K562 (cell line): ENCODE measurements around the gene CCM2. TPM values are rescaled to one million over a fixed set of nuclear protein-coding genes. Genes with fewer than 3 reads are reported as not detected.

Source experiments
- ATAC-seq: fragments of 200-7000 bp; cut with Tn5 transposase; 3 replicates; pipeline ENCODE4 v1.9.1; 2020; ENCODE audit warnings: moderate library complexity
- BruUV-seq: library from RNA; stranded (reverse); fragments of 400-500 nt; replicated peaks from 2 replicates; lab custom pipeline; 2021; lab: Mats Ljungman, UMichigan
- CTCF ChIA-PET: fragments of 300-600 bp; formaldehyde crosslinking; extraction: SDS; loops from one replicate; lab custom pipeline; 2021; ENCODE audit warnings: low intra/inter-chr PET ratio; lab: Yijun Ruan, JAX
- POLR2A ChIA-PET: fragments of 300-600, 350-650 bp; sonication (Branson Sonifier 250); formaldehyde crosslinking; extraction: SDS; loops from one replicate; lab custom pipeline; 2021; ENCODE audit warnings: antibody characterized with exemption, inconsistent platforms; lab: Yijun Ruan, JAX
- DNase-seq, 4 experiments: peaks; one replicate each; pipeline versions ENCODE4 v3.0.0 to v3.0.0-alpha.2; 2011 to 2018; ENCODE audit warnings: low spot score in 3 of 4, mixed read lengths in 3 of 4; ENCODE audit errors: extremely low read depth in 1 of 4
- FAIRE-seq: peaks from 2 replicates; lab custom pipeline; 2011; peaks lifted over from hg19 to GRCh38; lab: Jason Lieb, UNC
- H2AFZ ChIP-seq: 2 replicates; pipeline ENCODE4 v1.6.0; 2011; ENCODE audit warnings: low read depth, low read length, control low read depth, inconsistent platforms
- H3K27ac ChIP-seq: fragments of 200-600 bp; 3 replicates; pipeline ENCODE4 v1.8.0; 2011; ENCODE audit warnings: low read depth, mild to moderate bottlenecking, control low read depth, inconsistent platforms, low read length, moderate library complexity, mixed read lengths; ENCODE audit errors: extremely low read depth
- H3K27me3 ChIP-seq, 2 experiments: fragments of 300-600 bp in 1 of 2; 2 replicates in 1 of 2; 3 replicates in 1 of 2; pipeline versions ENCODE4 v1.6.0 to v1.8.0; 2011; ENCODE audit warnings: inconsistent platforms in 2 of 2, low read length in 2 of 2, mild to moderate bottlenecking in 1 of 2, mixed read lengths in 1 of 2, moderate library complexity in 1 of 2; ENCODE audit not compliant: control insufficient read depth in 2 of 2, insufficient read depth in 2 of 2
- H3K36me3 ChIP-seq: fragments of 300-600 bp; 3 replicates; pipeline ENCODE4 v1.8.0; 2011; ENCODE audit warnings: mild to moderate bottlenecking, low read length, inconsistent platforms; ENCODE audit not compliant: control insufficient read depth, insufficient read depth
- H3K4me1 ChIP-seq, 2 experiments: fragments of 200-600 bp in 1 of 2; replicated peaks in 1 of 2; 2 replicates in 1 of 2; 3 replicates in 1 of 2; pipeline versions ENCODE4 v1.5.1 to v1.8.0; 2011; ENCODE audit warnings: inconsistent platforms in 2 of 2, low read length in 2 of 2, mild to moderate bottlenecking in 1 of 2, mixed read lengths in 1 of 2, moderate library complexity in 1 of 2; ENCODE audit not compliant: control insufficient read depth in 2 of 2, insufficient read depth in 2 of 2
- H3K4me2 ChIP-seq: 2 replicates; pipeline ENCODE4 v1.6.1; 2011; ENCODE audit warnings: low read length, control low read depth, inconsistent platforms, mixed read lengths; ENCODE audit not compliant: insufficient read depth
- H3K4me3 ChIP-seq: fragments of 200-600 bp; sonication (generic), shearing (Covaris generic); 2 replicates; pipeline ENCODE4 v1.5.1; 2016; ENCODE audit warnings: control low read depth, inconsistent platforms
- H3K79me2 ChIP-seq: fragments of 200-600 bp; 3 replicates; pipeline ENCODE4 v1.8.0; 2011; ENCODE audit warnings: low read length, inconsistent platforms; ENCODE audit not compliant: control insufficient read depth, insufficient read depth
- H3K9ac ChIP-seq, 2 experiments: 2 replicates each; pipeline versions ENCODE4 v1.6.0 to v1.6.1; 2011; ENCODE audit warnings: low read depth in 2 of 2, low read length in 2 of 2, control low read depth in 1 of 2, inconsistent platforms in 1 of 2, mild to moderate bottlenecking in 1 of 2, mixed read lengths in 1 of 2; ENCODE audit not compliant: insufficient read depth in 1 of 2
- H3K9me1 ChIP-seq: one replicate; pipeline ENCODE4 v1.6.0; 2011; ENCODE audit warnings: inconsistent platforms, mild to moderate bottlenecking, low read length, moderate library complexity; ENCODE audit not compliant: control insufficient read depth, insufficient read depth
- H3K9me3 ChIP-seq: replicated peaks from 2 replicates; pipeline ENCODE4 v1.5.1; 2011; ENCODE audit warnings: low read depth, low read length, inconsistent platforms; ENCODE audit not compliant: control insufficient read depth, insufficient read depth
- H4K20me1 ChIP-seq: replicated peaks from 2 replicates; pipeline ENCODE4 v1.6.1; 2011; ENCODE audit warnings: low read length, inconsistent platforms, mixed read lengths; ENCODE audit not compliant: control insufficient read depth, insufficient read depth
- ATF3 ChIP-seq, 2 experiments: fragments of 450-650 bp in 1 of 2; sonication (generic) in 1 of 2; formaldehyde crosslinking in 1 of 2; IDR thresholded peaks in 1 of 2; conservative IDR thresholded peaks in 1 of 2; 2 replicates each; pipeline versions ENCODE4 v1.6.1 to v1.8.1; 2016 to 2023; ENCODE audit warnings: mild to moderate bottlenecking in 2 of 2, moderate library complexity in 2 of 2, inconsistent platforms in 1 of 2, missing genetic modification reagents in 1 of 2
- GATAD2B ChIP-seq: fragments of 450-650 bp; IDR thresholded peaks from 2 replicates; pipeline ENCODE4 v1.6.1; 2017; ENCODE audit warnings: mild to moderate bottlenecking, borderline replicate concordance
- NKRF ChIP-seq: fragments of 450-650 bp; IDR thresholded peaks from 2 replicates; pipeline ENCODE4 v1.6.1; 2016; ENCODE audit warnings: borderline replicate concordance
- RFX1 ChIP-seq: fragments of 450-650 bp; IDR thresholded peaks from 2 replicates; pipeline ENCODE4 v1.6.1; 2016; ENCODE audit warnings: mild to moderate bottlenecking, moderate library complexity
- RNF219 ChIP-seq: fragments of 250-450 bp; sonication (Bioruptor Pico); IDR thresholded peaks from 2 replicates; pipeline ENCODE4 v1.5.0; 2022; ENCODE audit warnings: mild to moderate bottlenecking
- SAFB ChIP-seq: fragments of 200-400 bp; formaldehyde crosslinking; IDR thresholded peaks from 2 replicates; pipeline ENCODE4 v1.6.1; 2017; ENCODE audit warnings: low read depth, low read length, borderline replicate concordance
- YY1 ChIP-seq, 3 experiments: IDR thresholded peaks; 2 replicates each; pipeline ENCODE4 v1.6.1; 2011; ENCODE audit warnings: low read length in 2 of 3, mild to moderate bottlenecking in 2 of 3, moderate library complexity in 2 of 3, borderline replicate concordance in 1 of 3, control low read depth in 1 of 3, low read depth in 1 of 3; ENCODE audit not compliant: insufficient read depth in 3 of 3, insufficient replicate concordance in 2 of 3, control insufficient read depth in 1 of 3, insufficient read length in 1 of 3; ENCODE audit errors: extremely low read depth in 1 of 3
- ZBTB12 ChIP-seq: fragments of 250-450 bp; sonication (Bioruptor Pico); IDR thresholded peaks from 2 replicates; pipeline ENCODE4 v1.4.0; 2020
- ZKSCAN3 ChIP-seq: fragments of 250-450 bp; sonication (Bioruptor Pico); IDR thresholded peaks from 2 replicates; pipeline ENCODE4 v1.4.0; 2020
- whole genome bisulfite sequencing: fragments of 100-300 bp; shearing (Covaris generic); methylation state at CpG from one replicate; pipeline ENCODE4 v1.1.6; 2016; ENCODE audit warnings: low coverage, mixed read lengths; ENCODE audit not compliant: insufficient coverage; ENCODE audit errors: missing lambda C conversion rate; 5-methylcytosine and 5-hydroxymethylcytosine counted together
- in situ Hi-C: fragments of 300-500 bp; cut with MboI; formaldehyde crosslinking; loops from 4 replicates; pipeline ENCODE4 v1.15.0; 2018; ENCODE audit warnings: inconsistent platforms, mixed read lengths
- intact Hi-C: fragments of 100-400 bp; cut with micrococcal nuclease; formaldehyde crosslinking; loops from 2 replicates; pipeline ENCODE4 v1.14.2; 2022
- polyA plus RNA-seq, 8 experiments: library from polyadenylated mRNA; depleted of rRNA in 4 of 8; stranded (reverse) in 5 of 8; unstranded in 3 of 8; fragments of >200 nt; fragmentation: Nextera tagmentation in 2 of 8; fragmentation: Illumina TruSeq in 1 of 8; extraction: Ambion mirVana in 2 of 8; extraction: Trizol in 1 of 8; gene quantifications; 2 replicates each; pipeline versions ENCODE4 v1.2.1 to v1.2.3, GENCODE V29; 2011 to 2014; ENCODE audit warnings: inconsistent platforms in 1 of 8, missing spikeins in 1 of 8
- total RNA-seq, 7 experiments: library from RNA; depleted of rRNA in 6 of 7; stranded (reverse); fragments of >200 nt in 6 of 7; fragmentation: Illumina TruSeq in 2 of 7; extraction: Trizol in 2 of 7; gene quantifications; 2 replicates each; pipeline versions ENCODE4 v1.2.1 to v1.2.3, GENCODE V29; 2011 to 2021; ENCODE audit warnings: low replicate concordance in 1 of 7

The CCM2 gene
- total and polyA plus RNA-seq, 9 of the 15 experiments (the other 6 are each of a cell fraction or from before 2014, with no cell fraction given), result 0.41 to 38.6 (median 25.9) TPM

- intact Hi-C loops, result no loop called here
These were observed 37.9 kb downstream of the CCM2 start for GRCh38 chr7:45037876-45038275.

More at GRCh38 chr7:45037876-45038275, 37.9 kb downstream of the CCM2 start:
- Histone ChIP-seq H3K9me3 (no peaks in the 10 kb centered on the region), H3K27ac (no peak overlapping the region), H3K4me2 (no peak overlapping the region), H3K4me1 (peaks cover 0 to 3% of the 10 kb centered on the region in 2 experiments; a peak in 1 of 5 replicates), H2AFZ (no peak overlapping the region)
- FAIRE-seq (no peak), DNase-seq (no peak)
- POLR2A ChIA-PET, result no interaction called here
- 93% methylated on average over 5 of the region's 5 CpGs for WGBS
- CTCF ChIA-PET, result no interaction called here
- in situ Hi-C loops, result no loop called here
- TF ChIP-seq NKRF (no peak), GATAD2B (no peak), ZKSCAN3 (CRISPR knock-in tag) (no peak), ZBTB12 (CRISPR knock-in tag) (no peak), ATF3 (IDR thresholded peaks at IDR 0.05) (no peak), ATF3 (CRISPR knock-in tag; conservative IDR thresholded peaks at IDR 0.05) (no peak), RFX1 (no peak), RNF219 (CRISPR knock-in tag) (no peak), SAFB (no peak), YY1 (IDR thresholded peaks at IDR 0.05; ENCODE audit: borderline replicate concordance in 1 of 3, control insufficient read depth in 1 of 3, extremely low read depth in 1 of 3, insufficient read depth in 3 of 3, insufficient read length in 1 of 3, insufficient replicate concordance in 2 of 3, low read depth in 1 of 3, low read length in 2 of 3) (no peak)
- TF ChIP-seq, all 486 proteins: peak for 0
- Histone ChIP-seq H3K27me3 (no peaks in the 10 kb centered on the region), H4K20me1 (peaks cover 15% of the 10 kb centered on the region), H3K79me2 (peaks cover 47% of the 10 kb centered on the region), H3K4me3 (no peak overlapping the region), H3K9ac (0 out of 4 replicates have a peak overlapping the region, but pooled peaks of 1 of the 2 experiments have one; percentile 65), H3K9me1 (no peaks in the 10 kb centered on the region), H3K36me3 (peaks cover 49% of the 10 kb centered on the region)
- no peak for ATAC-seq
- BruUV-seq, result no TSS peak
